ENCODE measurements around the gene PCDH19. TPM values are rescaled to one million over a fixed set of nuclear protein-coding genes. Genes with fewer than 3 reads are reported as not detected.

The PCDH19 gene
- total RNA-seq, 3 donors from 2014 or later (not counting 1 experiment from before 2014, with no cell fraction given) = not detected

GRCh38 chrX:100363896-100364295, 46.2 kb downstream of the PCDH19 start:
- 80% methylated on average over 2 of the region's 3 CpGs for WGBS (ENCODE audit: insufficient coverage)
- no peak overlapping the region for H3K4me3 ChIP-seq (ENCODE audit: low read length)
- no peak overlapping the region for H3K27ac ChIP-seq (ENCODE audit: low read length)
- no peak overlapping the region for H3K27ac Mint-ChIP-seq
- H3K9me3 ChIP-seq (ENCODE audit: control insufficient read depth, insufficient read depth, low read length) = no peaks in the 10 kb centered on the region
- no peaks in the 10 kb centered on the region for H3K9me3 Mint-ChIP-seq
- no peaks in the 10 kb centered on the region for H3K36me3 Mint-ChIP-seq
- DNase-seq = no peak
- no peaks in the 10 kb centered on the region for H3K4me1 ChIP-seq (ENCODE audit: control insufficient read depth, insufficient read depth, low read length)
- H3K27me3 Mint-ChIP-seq (ENCODE audit: low read depth in 2 of 2) = peaks cover 0 to 24% of the 10 kb centered on the region in 2 donors
- H3K27me3 ChIP-seq (ENCODE audit: control insufficient read depth, insufficient read depth, low read length) = no peaks in the 10 kb centered on the region
- H3K36me3 ChIP-seq (ENCODE audit: control insufficient read depth, insufficient read depth, low read length) = no peaks in the 10 kb centered on the region
- no peak for ATAC-seq
- H3K4me3 Mint-ChIP-seq = no peak overlapping the region
- no peaks in the 10 kb centered on the region for H3K4me1 Mint-ChIP-seq
- no peak for TF ChIP-seq CTCF (IDR thresholded peaks at IDR 0.05)
- intact Hi-C loops (cut with micrococcal nuclease) = no loop called here

GRCh38 chrX:100358766-100359165, 51.3 kb downstream of the PCDH19 start:
- H3K27me3 ChIP-seq (ENCODE audit: control insufficient read depth, insufficient read depth, low read length) = no peaks in the 10 kb centered on the region
- H3K4me3 Mint-ChIP-seq = no peak overlapping the region

GRCh38 chrX:100356351-100356896, 53.6 kb downstream of the PCDH19 start:
- no peak overlapping the region for H3K4me3 Mint-ChIP-seq
- intact Hi-C loops (cut with micrococcal nuclease) = no loop called here
- H3K27me3 Mint-ChIP-seq (ENCODE audit: low read depth in 2 of 2) = peaks cover 0 to 6% of the 10 kb centered on the region in 2 donors
- WGBS (ENCODE audit: insufficient coverage) = 53% methylated on average over 1 of the region's 3 CpGs
- H3K27ac Mint-ChIP-seq = no peak overlapping the region
- H3K27ac ChIP-seq (ENCODE audit: low read length) = no peak overlapping the region
- no peaks in the 10 kb centered on the region for H3K36me3 Mint-ChIP-seq
- ATAC-seq (no peak), DNase-seq (no peak)
- no peaks in the 10 kb centered on the region for H3K36me3 ChIP-seq (ENCODE audit: control insufficient read depth, insufficient read depth, low read length)
- no peaks in the 10 kb centered on the region for H3K4me1 ChIP-seq (ENCODE audit: control insufficient read depth, insufficient read depth, low read length)
- H3K4me1 Mint-ChIP-seq = no peaks in the 10 kb centered on the region
- peaks cover 0 to 2% of the 10 kb centered on the region in 2 donors for H3K9me3 Mint-ChIP-seq
- no peak for TF ChIP-seq CTCF (IDR thresholded peaks at IDR 0.05)
- H3K9me3 ChIP-seq (ENCODE audit: control insufficient read depth, insufficient read depth, low read length) = no peaks in the 10 kb centered on the region
- no peaks in the 10 kb centered on the region for H3K27me3 ChIP-seq (ENCODE audit: control insufficient read depth, insufficient read depth, low read length)
- no peak overlapping the region for H3K4me3 ChIP-seq (ENCODE audit: low read length)

More at GRCh38 chrX:100358766-100359165, 51.3 kb downstream of the PCDH19 start:
- Mint-ChIP-seq H3K4me1 (no peaks in the 10 kb centered on the region), H3K36me3 (no peaks in the 10 kb centered on the region), H3K27ac (no peak overlapping the region), H3K9me3 (no peaks in the 10 kb centered on the region), H3K27me3 (ENCODE audit: low read depth in 2 of 2) (peaks cover 0 to 6% of the 10 kb centered on the region in 2 donors)
- TF ChIP-seq CTCF (IDR thresholded peaks at IDR 0.05) = no peak
- 82% methylated on average over 3 of the region's 3 CpGs for WGBS (ENCODE audit: insufficient coverage)
- no peaks in the 10 kb centered on the region for H3K9me3 ChIP-seq (ENCODE audit: control insufficient read depth, insufficient read depth, low read length)
- no peak overlapping the region for H3K4me3 ChIP-seq (ENCODE audit: low read length)
- ATAC-seq (no peak), DNase-seq (no peak)
- intact Hi-C loops (cut with micrococcal nuclease) = no loop called here
- H3K4me1 ChIP-seq (ENCODE audit: control insufficient read depth, insufficient read depth, low read length) = no peaks in the 10 kb centered on the region
- no peak overlapping the region for H3K27ac ChIP-seq (ENCODE audit: low read length)
- H3K36me3 ChIP-seq (ENCODE audit: control insufficient read depth, insufficient read depth, low read length) = no peaks in the 10 kb centered on the region

- no peak for DNase-seq
- H3K9me3 Mint-ChIP-seq = peaks cover 0 to 2% of the 10 kb centered on the region in 2 donors
- Histone ChIP-seq H3K9me3 (ENCODE audit: control insufficient read depth, insufficient read depth, low read length) (no peaks in the 10 kb centered on the region), H3K27me3 (ENCODE audit: control insufficient read depth, insufficient read depth, low read length) (no peaks in the 10 kb centered on the region), H3K27ac (ENCODE audit: low read length) (no peak overlapping the region), H3K36me3 (ENCODE audit: control insufficient read depth, insufficient read depth, low read length) (no peaks in the 10 kb centered on the region), H3K4me3 (ENCODE audit: low read length) (no peak overlapping the region), H3K4me1 (ENCODE audit: control insufficient read depth, insufficient read depth, low read length) (no peaks in the 10 kb centered on the region)
- ATAC-seq = no peak
- no peaks in the 10 kb centered on the region for H3K4me1 Mint-ChIP-seq
- no peak overlapping the region for H3K4me3 Mint-ChIP-seq
- 73% methylated on average over 2 of the region's 3 CpGs for WGBS (ENCODE audit: insufficient coverage)
- intact Hi-C loops (cut with micrococcal nuclease) = no loop called here
- no peak overlapping the region for H3K27ac Mint-ChIP-seq
- peaks cover 0 to 6% of the 10 kb centered on the region in 2 donors for H3K27me3 Mint-ChIP-seq (ENCODE audit: low read depth in 2 of 2)
- H3K36me3 Mint-ChIP-seq = no peaks in the 10 kb centered on the region
- TF ChIP-seq CTCF (IDR thresholded peaks at IDR 0.05) = no peak
These were observed 54.4 kb downstream of the PCDH19 start for GRCh38 chrX:100355680-100356079.

Measured in natural killer cell (primary cell).